Activated CD8-positive, alpha-beta T cell treated with anti-CD3 and anti-CD28 coated beads for 36 hours (primary cell): ENCODE data around the gene JPH2. TPM values are rescaled to one million over a fixed set of nuclear protein-coding genes. Genes with fewer than 3 reads are reported as not detected.

Experiments
- ATAC-seq: fragments of 200-7000 bp; cut with Tn5 transposase; one replicate; pipeline ENCODE4 v1.10.0; 2021; ENCODE audit warnings: mild to moderate bottlenecking, moderate library complexity
- CTCF ChIA-PET: fragments of 350-600 bp; sonication (Branson Sonifier 250); formaldehyde crosslinking; loops from one replicate; lab custom pipeline; 2021; ENCODE audit warnings: antibody characterized with exemption; lab: Charles Lee
- POLR2A ChIA-PET: fragments of 350-600 bp; sonication (Branson Sonifier 250); formaldehyde crosslinking; loops from one replicate; lab custom pipeline; 2021; ENCODE audit warnings: antibody characterized with exemption; lab: Charles Lee
- DNase-seq: peaks from one replicate; pipeline ENCODE4 v3.0.0-alpha.2; 2020
- H3K27ac Mint-ChIP-seq: one replicate; pipeline ENCODE4 v1.8.0; 2021; ENCODE audit warnings: mild to moderate bottlenecking, mixed read lengths
- H3K27me3 Mint-ChIP-seq: one replicate; pipeline ENCODE4 v1.8.0; 2021; ENCODE audit warnings: mixed read lengths
- H3K36me3 Mint-ChIP-seq: one replicate; pipeline ENCODE4 v1.8.0; 2021; ENCODE audit warnings: low read depth, mixed read lengths
- H3K4me1 Mint-ChIP-seq: one replicate; pipeline ENCODE4 v1.8.0; 2021; ENCODE audit warnings: low read depth, mixed read lengths
- H3K4me3 Mint-ChIP-seq: one replicate; pipeline ENCODE4 v1.8.0; 2021; ENCODE audit warnings: mild to moderate bottlenecking, moderate library complexity, mixed read lengths
- H3K9me3 Mint-ChIP-seq: one replicate; pipeline ENCODE4 v1.8.0; 2021; ENCODE audit warnings: mixed read lengths
- CTCF ChIP-seq: fragments of 200-600 bp; IDR thresholded peaks from one replicate; pipeline ENCODE4 v1.8.0; 2022; ENCODE audit warnings: antibody characterized with exemption, mild to moderate bottlenecking
- intact Hi-C: fragments of 100-400 bp; cut with micrococcal nuclease; formaldehyde crosslinking; loops from one replicate; pipeline ENCODE4 v1.10.0; 2022
- total RNA-seq, 2 experiments: library from RNA; stranded (reverse); gene quantifications; one replicate each; pipeline ENCODE4 v1.2.3, GENCODE V29; 2021

The JPH2 gene
- total RNA-seq, 2 experiments from 2014 or later, result 0.47 to 0.54 TPM

- H3K27ac Mint-ChIP-seq, result no peak overlapping the region
- intact Hi-C loops, result no loop called here
- POLR2A ChIA-PET, result interaction anchor here (1.6 kb wide), 1 partner anchor 24 kb away, joined by 4 read pairs; no protein-coding TSS in a partner anchor
Measured at GRCh38 chr20:44170816-44171410, 16.1 kb downstream of the JPH2 start.

GRCh38 chr20:44167736-44168135 lies 19.3 kb downstream of the JPH2 start:
- no peak for TF ChIP-seq CTCF
- H3K27ac Mint-ChIP-seq, result no peak overlapping the region
- no peaks in the 10 kb centered on the region for H3K36me3 Mint-ChIP-seq
- ATAC-seq (no peak), DNase-seq (no peak)
- H3K9me3 Mint-ChIP-seq, result no peaks in the 10 kb centered on the region
- H3K4me3 Mint-ChIP-seq, result no peak overlapping the region
- H3K4me1 Mint-ChIP-seq, result no peaks in the 10 kb centered on the region
- H3K27me3 Mint-ChIP-seq, result peaks cover 31% of the 10 kb centered on the region
- ChIA-PET POLR2A (no interaction called here), CTCF (no interaction called here)
- intact Hi-C loops, result no loop called here

More at GRCh38 chr20:44170816-44171410, 16.1 kb downstream of the JPH2 start:
- Mint-ChIP-seq H3K4me3 (no peak overlapping the region), H3K27me3 (peaks cover 23% of the 10 kb centered on the region), H3K36me3 (no peaks in the 10 kb centered on the region), H3K4me1 (no peaks in the 10 kb centered on the region), H3K9me3 (no peaks in the 10 kb centered on the region)
- ATAC-seq, result no peak
- DNase-seq, result no peak
- no peak for TF ChIP-seq CTCF
- CTCF ChIA-PET, result interaction anchor here (1.4 to 4.1 kb wide), 2 partner anchors 20 to 54 kb away, joined by 3 to 17 read pairs; no protein-coding TSS in a partner anchor

- intact Hi-C loops, result no loop called here
- no peak for TF ChIP-seq CTCF
- Mint-ChIP-seq H3K36me3 (no peaks in the 10 kb centered on the region), H3K27ac (no peak overlapping the region), H3K9me3 (no peaks in the 10 kb centered on the region), H3K27me3 (peaks cover 32% of the 10 kb centered on the region), H3K4me1 (no peaks in the 10 kb centered on the region), H3K4me3 (no peak overlapping the region)
- POLR2A ChIA-PET, result no interaction called here
- no peak for ATAC-seq
- CTCF ChIA-PET, result interaction anchor here (1.5 to 1.7 kb wide), 2 partner anchors 23 to 50 kb away, joined by 5 read pairs; no protein-coding TSS in a partner anchor
- DNase-seq, result no peak
Measured at GRCh38 chr20:44166477-44166876, 20.5 kb downstream of the JPH2 start.

- H3K27me3 Mint-ChIP-seq, result peaks cover 30% of the 10 kb centered on the region
- H3K9me3 Mint-ChIP-seq, result no peaks in the 10 kb centered on the region
- ChIA-PET POLR2A (no interaction called here), CTCF (interaction anchor here (1.5 to 1.7 kb wide), 2 partner anchors 24 to 49 kb away, joined by 5 read pairs; no protein-coding TSS in a partner anchor)
- no peak for ATAC-seq
- no peak for TF ChIP-seq CTCF
- DNase-seq, result no peak
- H3K27ac Mint-ChIP-seq, result no peak overlapping the region
- no peaks in the 10 kb centered on the region for H3K36me3 Mint-ChIP-seq
- no peaks in the 10 kb centered on the region for H3K4me1 Mint-ChIP-seq
- H3K4me3 Mint-ChIP-seq, result no peak overlapping the region
- intact Hi-C loops, result no loop called here
Measured at GRCh38 chr20:44166008-44166407, 21.0 kb downstream of the JPH2 start.

GRCh38 chr20:44160133-44160532 lies 26.9 kb downstream of the JPH2 start:
- no peak for DNase-seq
- no peak overlapping the region for H3K4me3 Mint-ChIP-seq
- no peak for TF ChIP-seq CTCF
- ChIA-PET CTCF (no interaction called here), POLR2A (no interaction called here)
- H3K27ac Mint-ChIP-seq, result no peak overlapping the region
- intact Hi-C loops, result no loop called here
- H3K9me3 Mint-ChIP-seq, result no peaks in the 10 kb centered on the region
- no peak for ATAC-seq
- peaks cover 24% of the 10 kb centered on the region for H3K27me3 Mint-ChIP-seq
- no peaks in the 10 kb centered on the region for H3K36me3 Mint-ChIP-seq
- H3K4me1 Mint-ChIP-seq, result no peaks in the 10 kb centered on the region
